ENCODE measurements around the gene SV2A.
A peak's percentile ranks its signal among the peaks of the same experiment; 100 is the strongest.

- TF ChIP-seq, protein P1, sequence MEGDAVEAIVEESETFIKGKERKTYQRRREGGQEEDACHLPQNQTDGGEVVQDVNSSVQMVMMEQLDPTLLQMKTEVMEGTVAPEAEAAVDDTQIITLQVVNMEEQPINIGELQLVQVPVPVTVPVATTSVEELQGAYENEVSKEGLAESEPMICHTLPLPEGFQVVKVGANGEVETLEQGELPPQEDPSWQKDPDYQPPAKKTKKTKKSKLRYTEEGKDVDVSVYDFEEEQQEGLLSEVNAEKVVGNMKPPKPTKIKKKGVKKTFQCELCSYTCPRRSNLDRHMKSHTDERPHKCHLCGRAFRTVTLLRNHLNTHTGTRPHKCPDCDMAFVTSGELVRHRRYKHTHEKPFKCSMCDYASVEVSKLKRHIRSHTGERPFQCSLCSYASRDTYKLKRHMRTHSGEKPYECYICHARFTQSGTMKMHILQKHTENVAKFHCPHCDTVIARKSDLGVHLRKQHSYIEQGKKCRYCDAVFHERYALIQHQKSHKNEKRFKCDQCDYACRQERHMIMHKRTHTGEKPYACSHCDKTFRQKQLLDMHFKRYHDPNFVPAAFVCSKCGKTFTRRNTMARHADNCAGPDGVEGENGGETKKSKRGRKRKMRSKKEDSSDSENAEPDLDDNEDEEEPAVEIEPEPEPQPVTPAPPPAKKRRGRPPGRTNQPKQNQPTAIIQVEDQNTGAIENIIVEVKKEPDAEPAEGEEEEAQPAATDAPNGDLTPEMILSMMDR (IDR thresholded peaks at IDR 0.05; ENCODE audit: low read depth, low read length, missing input control): no peak
- TF ChIP-seq ZBTB33 (IDR thresholded peaks at IDR 0.05) (peak; percentile 41), RXRA (IDR thresholded peaks at IDR 0.05) (peak in 1 of 2 donors; percentile 52), TAF1 (conservative IDR thresholded peaks at IDR 0.05) (peak; percentile 89), YY1 (IDR thresholded peaks at IDR 0.05) (peak; percentile 99), HNF4G (IDR thresholded peaks at IDR 0.05) (no peak), SP1 (IDR thresholded peaks at IDR 0.05) (peak; percentile 54), MAX (IDR thresholded peaks at IDR 0.05) (peak; percentile 62), NR2F2 (IDR thresholded peaks at IDR 0.05) (peak; percentile 82)
- TF ChIP-seq, protein P2, sequence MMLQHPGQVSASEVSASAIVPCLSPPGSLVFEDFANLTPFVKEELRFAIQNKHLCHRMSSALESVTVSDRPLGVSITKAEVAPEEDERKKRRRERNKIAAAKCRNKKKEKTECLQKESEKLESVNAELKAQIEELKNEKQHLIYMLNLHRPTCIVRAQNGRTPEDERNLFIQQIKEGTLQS (IDR thresholded peaks at IDR 0.05): peak; percentile 17
- TF ChIP-seq, protein P3, sequence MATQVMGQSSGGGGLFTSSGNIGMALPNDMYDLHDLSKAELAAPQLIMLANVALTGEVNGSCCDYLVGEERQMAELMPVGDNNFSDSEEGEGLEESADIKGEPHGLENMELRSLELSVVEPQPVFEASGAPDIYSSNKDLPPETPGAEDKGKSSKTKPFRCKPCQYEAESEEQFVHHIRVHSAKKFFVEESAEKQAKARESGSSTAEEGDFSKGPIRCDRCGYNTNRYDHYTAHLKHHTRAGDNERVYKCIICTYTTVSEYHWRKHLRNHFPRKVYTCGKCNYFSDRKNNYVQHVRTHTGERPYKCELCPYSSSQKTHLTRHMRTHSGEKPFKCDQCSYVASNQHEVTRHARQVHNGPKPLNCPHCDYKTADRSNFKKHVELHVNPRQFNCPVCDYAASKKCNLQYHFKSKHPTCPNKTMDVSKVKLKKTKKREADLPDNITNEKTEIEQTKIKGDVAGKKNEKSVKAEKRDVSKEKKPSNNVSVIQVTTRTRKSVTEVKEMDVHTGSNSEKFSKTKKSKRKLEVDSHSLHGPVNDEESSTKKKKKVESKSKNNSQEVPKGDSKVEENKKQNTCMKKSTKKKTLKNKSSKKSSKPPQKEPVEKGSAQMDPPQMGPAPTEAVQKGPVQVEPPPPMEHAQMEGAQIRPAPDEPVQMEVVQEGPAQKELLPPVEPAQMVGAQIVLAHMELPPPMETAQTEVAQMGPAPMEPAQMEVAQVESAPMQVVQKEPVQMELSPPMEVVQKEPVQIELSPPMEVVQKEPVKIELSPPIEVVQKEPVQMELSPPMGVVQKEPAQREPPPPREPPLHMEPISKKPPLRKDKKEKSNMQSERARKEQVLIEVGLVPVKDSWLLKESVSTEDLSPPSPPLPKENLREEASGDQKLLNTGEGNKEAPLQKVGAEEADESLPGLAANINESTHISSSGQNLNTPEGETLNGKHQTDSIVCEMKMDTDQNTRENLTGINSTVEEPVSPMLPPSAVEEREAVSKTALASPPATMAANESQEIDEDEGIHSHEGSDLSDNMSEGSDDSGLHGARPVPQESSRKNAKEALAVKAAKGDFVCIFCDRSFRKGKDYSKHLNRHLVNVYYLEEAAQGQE (IDR thresholded peaks at IDR 0.05): peak; percentile 91
Observed at GRCh38 chr1:149927563-149928400, 10.1 kb upstream of the SV2A start, which contains the start of gene SF3B4.

Measured in liver (tissue), 3 donors.